ENCODE data around the gene IQSEC2. TPM values are rescaled to one million over a fixed set of nuclear protein-coding genes. Genes with fewer than 3 reads are reported as not detected.

Gene IQSEC2
- 1.1 TPM for polyA plus RNA-seq (2012; ENCODE audit: missing spikeins)

GRCh38 chrX:53281321-53281822, at the start of gene IQSEC2:
IQSEC2 (minus strand) TSS chrX:53281584.
- FAIRE-seq (no peak), DNase-seq (ENCODE audit: insufficient read length) (no peak)
- TF ChIP-seq TAF1 (IDR thresholded peaks at IDR 0.05; ENCODE audit: borderline replicate concordance, low read depth, low read length) (no peak), POLR2AphosphoS5 (IDR thresholded peaks at IDR 0.05; ENCODE audit: low read depth, low read length) (no peak), POLR2A (IDR thresholded peaks at IDR 0.05; ENCODE audit: low read depth, low read length) (no peak)

- no peak for FAIRE-seq
- DNase-seq (ENCODE audit: insufficient read length) = no peak
- TF ChIP-seq TAF1 (IDR thresholded peaks at IDR 0.05; ENCODE audit: borderline replicate concordance, low read depth, low read length) = no peak
- TF ChIP-seq POLR2A (IDR thresholded peaks at IDR 0.05; ENCODE audit: low read depth, low read length) = no peak
- TF ChIP-seq POLR2AphosphoS5 (IDR thresholded peaks at IDR 0.05; ENCODE audit: low read depth, low read length) = no peak
These were observed 48.9 kb upstream of the IQSEC2 start for GRCh38 chrX:53330331-53330730.

GRCh38 chrX:53324803-53325202, 43.4 kb upstream of the IQSEC2 start:
- DNase-seq (ENCODE audit: insufficient read length) = no peak
- FAIRE-seq = no peak

GRCh38 chrX:53324085-53324484, 42.7 kb upstream of the IQSEC2 start:
- DNase-seq (ENCODE audit: insufficient read length) (no peak), FAIRE-seq (no peak)
- no peak for TF ChIP-seq POLR2AphosphoS5 (IDR thresholded peaks at IDR 0.05; ENCODE audit: low read depth, low read length)
- TF ChIP-seq POLR2A (IDR thresholded peaks at IDR 0.05; ENCODE audit: low read depth, low read length) = no peak
- no peak for TF ChIP-seq TAF1 (IDR thresholded peaks at IDR 0.05; ENCODE audit: borderline replicate concordance, low read depth, low read length)

More at GRCh38 chrX:53324803-53325202, 43.4 kb upstream of the IQSEC2 start:
- TF ChIP-seq TAF1 (IDR thresholded peaks at IDR 0.05; ENCODE audit: borderline replicate concordance, low read depth, low read length) (no peak), POLR2A (IDR thresholded peaks at IDR 0.05; ENCODE audit: low read depth, low read length) (no peak), POLR2AphosphoS5 (IDR thresholded peaks at IDR 0.05; ENCODE audit: low read depth, low read length) (no peak)

GRCh38 chrX:53323196-53323595, 41.8 kb upstream of the IQSEC2 start:
- TF ChIP-seq POLR2A (IDR thresholded peaks at IDR 0.05; ENCODE audit: low read depth, low read length) (no peak), TAF1 (IDR thresholded peaks at IDR 0.05; ENCODE audit: borderline replicate concordance, low read depth, low read length) (no peak), POLR2AphosphoS5 (IDR thresholded peaks at IDR 0.05; ENCODE audit: low read depth, low read length) (no peak)

GRCh38 chrX:53321943-53322497, 40.6 kb upstream of the IQSEC2 start:
- no peak for FAIRE-seq
- TF ChIP-seq POLR2AphosphoS5 (IDR thresholded peaks at IDR 0.05; ENCODE audit: low read depth, low read length) (no peak), TAF1 (IDR thresholded peaks at IDR 0.05; ENCODE audit: borderline replicate concordance, low read depth, low read length) (no peak), POLR2A (IDR thresholded peaks at IDR 0.05; ENCODE audit: low read depth, low read length) (no peak)
- no peak for DNase-seq (ENCODE audit: insufficient read length)

More at GRCh38 chrX:53323196-53323595, 41.8 kb upstream of the IQSEC2 start:
- no peak for DNase-seq (ENCODE audit: insufficient read length)
- no peak for FAIRE-seq

GRCh38 chrX:53321230-53321942, 40.0 kb upstream of the IQSEC2 start:
- no peak for FAIRE-seq
- DNase-seq (ENCODE audit: insufficient read length) = no peak
- no peak for TF ChIP-seq TAF1 (IDR thresholded peaks at IDR 0.05; ENCODE audit: borderline replicate concordance, low read depth, low read length)
- TF ChIP-seq POLR2A (IDR thresholded peaks at IDR 0.05; ENCODE audit: low read depth, low read length) = no peak
- no peak for TF ChIP-seq POLR2AphosphoS5 (IDR thresholded peaks at IDR 0.05; ENCODE audit: low read depth, low read length)

- DNase-seq (ENCODE audit: insufficient read length) = no peak
- FAIRE-seq = no peak
- no peak for TF ChIP-seq POLR2A (IDR thresholded peaks at IDR 0.05; ENCODE audit: low read depth, low read length)
- TF ChIP-seq TAF1 (IDR thresholded peaks at IDR 0.05; ENCODE audit: borderline replicate concordance, low read depth, low read length) = no peak
- no peak for TF ChIP-seq POLR2AphosphoS5 (IDR thresholded peaks at IDR 0.05; ENCODE audit: low read depth, low read length)
These were observed 39.3 kb upstream of the IQSEC2 start for GRCh38 chrX:53320543-53321229.

- DNase-seq (ENCODE audit: insufficient read length) = no peak
- TF ChIP-seq POLR2AphosphoS5 (IDR thresholded peaks at IDR 0.05; ENCODE audit: low read depth, low read length) (no peak), POLR2A (IDR thresholded peaks at IDR 0.05; ENCODE audit: low read depth, low read length) (no peak), TAF1 (IDR thresholded peaks at IDR 0.05; ENCODE audit: borderline replicate concordance, low read depth, low read length) (no peak)
- no peak for FAIRE-seq
These were observed 38.5 kb upstream of the IQSEC2 start for GRCh38 chrX:53319614-53320542.

- DNase-seq (ENCODE audit: insufficient read length) (no peak), FAIRE-seq (no peak)
- TF ChIP-seq POLR2A (IDR thresholded peaks at IDR 0.05; ENCODE audit: low read depth, low read length) = no peak
- TF ChIP-seq TAF1 (IDR thresholded peaks at IDR 0.05; ENCODE audit: borderline replicate concordance, low read depth, low read length) = no peak
- TF ChIP-seq POLR2AphosphoS5 (IDR thresholded peaks at IDR 0.05; ENCODE audit: low read depth, low read length) = no peak
These were observed 37.5 kb upstream of the IQSEC2 start for GRCh38 chrX:53318766-53319353.

Measured in GM12892 (cell line).